ENCODE results near the gene GMDS. TPM values are rescaled to one million over a fixed set of nuclear protein-coding genes. Genes with fewer than 3 reads are reported as not detected.

GMDS gene
- total and polyA plus RNA-seq, 2 donors (not counting 3 experiments of a cell fraction or from before 2014, with no cell fraction given): 9.8 to 23.5 TPM

DNA sequence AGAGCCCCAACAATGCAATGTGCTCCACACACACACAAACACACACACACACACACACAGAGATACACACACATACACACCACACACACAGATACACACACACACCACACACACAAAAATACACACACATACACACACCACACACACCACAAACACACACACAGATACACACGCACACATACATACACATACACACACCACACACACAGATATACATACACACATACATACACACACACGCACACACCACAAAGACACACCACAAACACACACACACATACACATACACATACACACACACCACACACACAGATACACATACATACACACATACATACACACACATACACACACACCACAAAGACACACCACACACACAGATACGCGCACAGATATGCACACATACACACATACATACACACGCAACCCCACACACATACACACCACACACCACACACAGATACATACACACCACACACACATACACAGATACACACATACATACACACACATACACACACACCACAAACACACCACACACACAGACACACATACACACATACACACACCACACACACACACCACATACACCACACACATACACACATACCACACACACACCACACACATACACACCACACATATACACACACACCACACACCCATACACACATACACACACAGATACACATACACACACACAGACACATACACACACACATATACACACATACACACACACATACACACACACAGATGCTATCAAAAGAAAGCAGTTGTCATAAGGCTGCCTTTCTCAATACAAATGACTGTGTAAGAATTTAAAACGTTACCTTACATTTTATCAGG, 507.7 kb downstream of the GMDS start:
- Histone ChIP-seq H3K9me3 (replicated peaks; ENCODE audit: control insufficient read depth, insufficient read depth, low read length) (no peaks in the 10 kb centered on the region), H3K4me2 (ENCODE audit: insufficient read depth, low read length) (no peak overlapping the region), H3K9me1 (replicated peaks; ENCODE audit: control insufficient read depth, extremely low read depth, insufficient read depth, low read length) (no peaks in the 10 kb centered on the region), H3K9ac (replicated peaks; ENCODE audit: extremely low read depth, insufficient read depth, low read length) (no peak overlapping the region), H4K20me1 (replicated peaks; ENCODE audit: control insufficient read depth, extremely low read depth, insufficient read depth, low read length) (no peaks in the 10 kb centered on the region), H3K4me1 (ENCODE audit: control insufficient read depth, extremely low read depth, insufficient read depth, low read length) (no peaks in the 10 kb centered on the region), H3K4me3 (replicated peaks in 1 of 3; ENCODE audit: insufficient read depth in 1 of 3, low read depth in 1 of 3, low read length in 3 of 3) (no peak overlapping the region), H3K36me3 (ENCODE audit: control insufficient read depth in 2 of 2, extremely low read depth in 1 of 2, insufficient read depth in 2 of 2, low read length in 2 of 2) (no peaks in the 10 kb centered on the region), H2AFZ (ENCODE audit: low read depth, low read length) (no peak overlapping the region), H3K27ac (ENCODE audit: insufficient read depth, low read depth, low read length) (no peak overlapping the region), H3K27me3 (ENCODE audit: control insufficient read depth in 2 of 2, insufficient read depth in 2 of 2, low read length in 2 of 2) (no peaks in the 10 kb centered on the region), H3K79me2 (ENCODE audit: control insufficient read depth, insufficient read depth, low read length) (no peaks in the 10 kb centered on the region)
- dilution Hi-C loops (cut with MboI; ENCODE audit: extremely low pct_ligation_motif_present, low sequenced_read_pairs): no loop called here
- intact Hi-C loops (cut with micrococcal nuclease): no loop called here
- ChIA-PET POLR2A (no interaction called here), CTCF (interaction anchor here (1.3 kb wide), 1 partner anchor 51 kb away, joined by 4 read pairs; no protein-coding TSS in a partner anchor)
- BruUV-seq (replicated peaks): no TSS peak
- DNase-seq (ENCODE audit: low read depth, low spot score): no peak
- FAIRE-seq: peak; percentile 52
- TF ChIP-seq FOS (IDR thresholded peaks at IDR 0.05; ENCODE audit: borderline replicate concordance, insufficient read depth, low read length) (no peak), EZH2 (IDR thresholded peaks at IDR 0.05; ENCODE audit: borderline replicate concordance, low read depth, low read length, severe bottlenecking) (no peak), GATA2 (IDR thresholded peaks at IDR 0.05; ENCODE audit: insufficient read depth, insufficient read length, low read depth, low read length) (no peak), POLR2A (IDR thresholded peaks at IDR 0.05; ENCODE audit: low read depth, low read length) (no peak), JUN (IDR thresholded peaks at IDR 0.05; ENCODE audit: borderline replicate concordance, insufficient read depth, insufficient read length, low read depth) (no peak), POLR2AphosphoS5 (IDR thresholded peaks at IDR 0.05; ENCODE audit: insufficient read depth, low read depth, low read length) (no peak), CTCF (IDR thresholded peaks at IDR 0.05; ENCODE audit: extremely low read depth in 1 of 2, insufficient read depth in 1 of 2, low read depth in 1 of 2, low read length in 2 of 2) (no peak), MYC (IDR thresholded peaks at IDR 0.05; ENCODE audit: low read depth, low read length) (no peak)
- TF ChIP-seq, protein P1, sequence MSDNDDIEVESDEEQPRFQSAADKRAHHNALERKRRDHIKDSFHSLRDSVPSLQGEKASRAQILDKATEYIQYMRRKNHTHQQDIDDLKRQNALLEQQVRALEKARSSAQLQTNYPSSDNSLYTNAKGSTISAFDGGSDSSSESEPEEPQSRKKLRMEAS (IDR thresholded peaks at IDR 0.05; ENCODE audit: insufficient read depth, insufficient read length): no peak

Data from endothelial cell of umbilical vein (primary cell).